Measurements from ENCODE around the gene AREG.

AREG gene

GRCh38 chr4:74475091-74475800, 30.3 kb downstream of the AREG start:
- Histone ChIP-seq H3K9me3 (ENCODE audit: insufficient read depth, low read depth, low read length) (no peaks in the 10 kb centered on the region), H3K79me2 (ENCODE audit: insufficient read depth, low read length) (no peaks in the 10 kb centered on the region), H3K4me2 (ENCODE audit: low read depth, low read length, poor library complexity, severe bottlenecking) (no peak overlapping the region), H3K27me3 (ENCODE audit: insufficient read depth, low read length, poor library complexity, severe bottlenecking) (no peaks in the 10 kb centered on the region), H3K4me3 (ENCODE audit: low read length, poor library complexity, severe bottlenecking) (no peak overlapping the region), H3K4me1 (ENCODE audit: insufficient read depth, low read length, poor library complexity, severe bottlenecking) (no peaks in the 10 kb centered on the region), H3K9ac (ENCODE audit: low read depth, low read length, poor library complexity, severe bottlenecking) (no peak overlapping the region), H2AFZ (ENCODE audit: low read length) (no peak overlapping the region), H3K36me3 (ENCODE audit: insufficient read depth, low read length) (no peaks in the 10 kb centered on the region), H3F3A (ENCODE audit: low read depth) (no peaks in the 10 kb centered on the region), H4K20me1 (ENCODE audit: insufficient read depth, low read length, poor library complexity, severe bottlenecking) (no peaks in the 10 kb centered on the region), H3K9me2 (replicated peaks; ENCODE audit: low read depth, low read length) (no peaks in the 10 kb centered on the region)
- no peak for TF ChIP-seq CTCF (conservative IDR thresholded peaks at IDR 0.05; ENCODE audit: low read length)
- TF ChIP-seq EZH2phosphoT487 (IDR thresholded peaks at IDR 0.05; ENCODE audit: borderline replicate concordance) = no peak

- TF ChIP-seq CTCF (conservative IDR thresholded peaks at IDR 0.05; ENCODE audit: low read length) (no peak), EZH2phosphoT487 (IDR thresholded peaks at IDR 0.05; ENCODE audit: borderline replicate concordance) (no peak)
- no peaks in the 10 kb centered on the region for H3K36me3 ChIP-seq (ENCODE audit: insufficient read depth, low read length)
- no peak overlapping the region for H3K4me3 ChIP-seq (ENCODE audit: low read length, poor library complexity, severe bottlenecking)
- no peaks in the 10 kb centered on the region for H3F3A ChIP-seq (ENCODE audit: low read depth)
- H3K9ac ChIP-seq (ENCODE audit: low read depth, low read length, poor library complexity, severe bottlenecking) = no peak overlapping the region
- no peaks in the 10 kb centered on the region for H3K4me1 ChIP-seq (ENCODE audit: insufficient read depth, low read length, poor library complexity, severe bottlenecking)
- no peaks in the 10 kb centered on the region for H3K9me3 ChIP-seq (ENCODE audit: insufficient read depth, low read depth, low read length)
- H3K27me3 ChIP-seq (ENCODE audit: insufficient read depth, low read length, poor library complexity, severe bottlenecking) = no peaks in the 10 kb centered on the region
- no peaks in the 10 kb centered on the region for H4K20me1 ChIP-seq (ENCODE audit: insufficient read depth, low read length, poor library complexity, severe bottlenecking)
- H3K4me2 ChIP-seq (ENCODE audit: low read depth, low read length, poor library complexity, severe bottlenecking) = no peak overlapping the region
- H2AFZ ChIP-seq (ENCODE audit: low read length) = no peak overlapping the region
- H3K79me2 ChIP-seq (ENCODE audit: insufficient read depth, low read length) = no peaks in the 10 kb centered on the region
- H3K9me2 ChIP-seq (replicated peaks; ENCODE audit: low read depth, low read length) = no peaks in the 10 kb centered on the region
Observed at GRCh38 chr4:74475946-74476345, 31.0 kb downstream of the AREG start.

GRCh38 chr4:74479009-74479408, 34.1 kb downstream of the AREG start:
- H3K79me2 ChIP-seq (ENCODE audit: insufficient read depth, low read length) = no peaks in the 10 kb centered on the region
- no peak overlapping the region for H3K9ac ChIP-seq (ENCODE audit: low read depth, low read length, poor library complexity, severe bottlenecking)
- no peaks in the 10 kb centered on the region for H3F3A ChIP-seq (ENCODE audit: low read depth)
- no peak overlapping the region for H3K4me3 ChIP-seq (ENCODE audit: low read length, poor library complexity, severe bottlenecking)
- H3K9me3 ChIP-seq (ENCODE audit: insufficient read depth, low read depth, low read length) = no peaks in the 10 kb centered on the region
- H3K4me1 ChIP-seq (ENCODE audit: insufficient read depth, low read length, poor library complexity, severe bottlenecking) = no peaks in the 10 kb centered on the region
- H3K36me3 ChIP-seq (ENCODE audit: insufficient read depth, low read length) = no peaks in the 10 kb centered on the region
- no peaks in the 10 kb centered on the region for H4K20me1 ChIP-seq (ENCODE audit: insufficient read depth, low read length, poor library complexity, severe bottlenecking)
- H3K27me3 ChIP-seq (ENCODE audit: insufficient read depth, low read length, poor library complexity, severe bottlenecking) = no peaks in the 10 kb centered on the region
- no peaks in the 10 kb centered on the region for H3K9me2 ChIP-seq (replicated peaks; ENCODE audit: low read depth, low read length)
- no peak for TF ChIP-seq CTCF (conservative IDR thresholded peaks at IDR 0.05; ENCODE audit: low read length)
- no peak for TF ChIP-seq EZH2phosphoT487 (IDR thresholded peaks at IDR 0.05; ENCODE audit: borderline replicate concordance)
- no peak overlapping the region for H3K4me2 ChIP-seq (ENCODE audit: low read depth, low read length, poor library complexity, severe bottlenecking)
- H2AFZ ChIP-seq (ENCODE audit: low read length) = no peak overlapping the region
